RWPE2 (cell line): Measurements from ENCODE around the gene ANKDD1A.

Experiments used
- ATAC-seq: fragments of 200-7000 bp; cut with Tn5 transposase; 3 replicates; pipeline ENCODE4 v1.9.1; 2021; ENCODE audit warnings: low read depth
- DNase-seq: peaks from one replicate; pipeline ENCODE4 v3.0.0-alpha.2; 2020; ENCODE audit warnings: low spot score
- H3K27ac ChIP-seq: fragments of 450-650 bp; 2 replicates; pipeline ENCODE4 v1.5.1; 2017; ENCODE audit warnings: mild to moderate bottlenecking; ENCODE audit not compliant: poor library complexity, severe bottlenecking
- H3K27me3 ChIP-seq: fragments of 250-450 bp; sonication (Bioruptor Pico); 2 replicates; pipeline ENCODE4 v1.5.1; 2021; ENCODE audit warnings: mild to moderate bottlenecking, moderate library complexity; ENCODE audit not compliant: insufficient read depth, poor library complexity, severe bottlenecking
- H3K36me3 ChIP-seq: fragments of 250-450 bp; sonication (Bioruptor Pico); 2 replicates; pipeline ENCODE4 v1.5.1; 2020; ENCODE audit warnings: low read depth, mild to moderate bottlenecking, moderate library complexity
- H3K4me1 ChIP-seq: fragments of 250-450 bp; sonication (Bioruptor Pico); 2 replicates; pipeline ENCODE4 v1.5.1; 2021; ENCODE audit warnings: mild to moderate bottlenecking, moderate library complexity; ENCODE audit not compliant: insufficient read depth, poor library complexity, severe bottlenecking
- H3K4me3 ChIP-seq: fragments of 250-450 bp; sonication (Bioruptor Pico); 2 replicates; pipeline ENCODE4 v1.5.1; 2021; ENCODE audit warnings: mild to moderate bottlenecking, moderate library complexity; ENCODE audit not compliant: severe bottlenecking
- H3K9me3 ChIP-seq: fragments of 250-450 bp; sonication (Bioruptor Pico); 2 replicates; pipeline ENCODE4 v1.5.1; 2021; ENCODE audit warnings: mild to moderate bottlenecking, moderate library complexity; ENCODE audit not compliant: severe bottlenecking
- TF ChIP-seq, protein P1 (sequence below): fragments of 450-650 bp; IDR thresholded peaks from one replicate; pipeline ENCODE4 v1.5.1; 2017; ENCODE audit warnings: mild to moderate bottlenecking, moderate library complexity; ENCODE audit not compliant: poor library complexity, severe bottlenecking

The ANKDD1A gene

DNA sequence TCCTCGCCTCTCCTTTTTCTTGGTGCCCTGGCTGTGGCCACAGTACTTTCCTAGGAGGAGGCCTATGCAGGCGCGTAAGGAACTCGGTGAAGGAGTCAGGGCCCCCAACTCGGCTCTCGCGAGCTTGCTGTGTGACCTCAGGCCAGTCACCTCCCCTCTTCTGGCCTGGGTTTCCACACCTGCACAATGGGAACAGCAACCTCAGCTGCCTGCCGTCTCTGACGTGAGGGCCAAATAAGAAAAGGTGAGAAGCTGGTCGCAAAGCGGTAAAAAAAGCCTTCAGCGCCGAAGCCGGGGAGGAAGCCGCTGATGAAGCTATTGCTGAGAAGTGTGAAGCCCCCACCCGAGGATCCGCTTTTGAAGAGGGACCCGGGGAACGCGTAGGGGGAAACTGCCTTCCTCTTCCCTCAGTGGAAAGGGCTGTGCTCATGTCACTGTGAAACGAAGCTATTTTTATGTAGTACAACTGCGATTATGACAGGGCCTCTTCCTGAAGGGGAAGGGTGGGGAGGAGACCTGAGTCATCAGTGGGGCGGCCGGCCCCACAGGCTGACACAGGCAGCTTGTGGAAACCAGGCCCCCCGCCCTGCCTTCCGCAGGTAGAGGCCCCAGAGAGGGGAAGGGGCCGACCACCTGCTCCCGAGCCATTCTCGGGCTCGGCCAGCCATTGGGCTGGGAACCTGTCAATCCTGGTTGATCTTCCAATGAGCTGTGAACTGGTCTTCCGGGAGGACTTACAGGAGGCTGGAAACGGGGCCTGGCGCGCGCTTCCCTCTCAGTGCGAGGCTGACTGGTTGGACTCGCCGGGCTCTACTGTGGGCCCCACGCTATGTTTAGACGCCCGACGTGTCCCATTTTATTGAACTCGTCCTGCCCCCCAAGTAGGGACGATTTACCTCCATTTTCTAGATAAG, 18.0 kb upstream of the ANKDD1A start:
- Histone ChIP-seq H3K27me3 (no peaks in the 10 kb centered on the region), H3K9me3 (no peaks in the 10 kb centered on the region), H3K36me3 (no peaks in the 10 kb centered on the region), H3K27ac (peak overlapping the region; percentile 30), H3K4me3 (peak overlapping the region; percentile 10), H3K4me1 (peaks cover 31% of the 10 kb centered on the region)
- ATAC-seq (peak; percentile 94), DNase-seq (peak; percentile 99)
- TF ChIP-seq, protein P1, sequence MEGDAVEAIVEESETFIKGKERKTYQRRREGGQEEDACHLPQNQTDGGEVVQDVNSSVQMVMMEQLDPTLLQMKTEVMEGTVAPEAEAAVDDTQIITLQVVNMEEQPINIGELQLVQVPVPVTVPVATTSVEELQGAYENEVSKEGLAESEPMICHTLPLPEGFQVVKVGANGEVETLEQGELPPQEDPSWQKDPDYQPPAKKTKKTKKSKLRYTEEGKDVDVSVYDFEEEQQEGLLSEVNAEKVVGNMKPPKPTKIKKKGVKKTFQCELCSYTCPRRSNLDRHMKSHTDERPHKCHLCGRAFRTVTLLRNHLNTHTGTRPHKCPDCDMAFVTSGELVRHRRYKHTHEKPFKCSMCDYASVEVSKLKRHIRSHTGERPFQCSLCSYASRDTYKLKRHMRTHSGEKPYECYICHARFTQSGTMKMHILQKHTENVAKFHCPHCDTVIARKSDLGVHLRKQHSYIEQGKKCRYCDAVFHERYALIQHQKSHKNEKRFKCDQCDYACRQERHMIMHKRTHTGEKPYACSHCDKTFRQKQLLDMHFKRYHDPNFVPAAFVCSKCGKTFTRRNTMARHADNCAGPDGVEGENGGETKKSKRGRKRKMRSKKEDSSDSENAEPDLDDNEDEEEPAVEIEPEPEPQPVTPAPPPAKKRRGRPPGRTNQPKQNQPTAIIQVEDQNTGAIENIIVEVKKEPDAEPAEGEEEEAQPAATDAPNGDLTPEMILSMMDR = no peak

DNA sequence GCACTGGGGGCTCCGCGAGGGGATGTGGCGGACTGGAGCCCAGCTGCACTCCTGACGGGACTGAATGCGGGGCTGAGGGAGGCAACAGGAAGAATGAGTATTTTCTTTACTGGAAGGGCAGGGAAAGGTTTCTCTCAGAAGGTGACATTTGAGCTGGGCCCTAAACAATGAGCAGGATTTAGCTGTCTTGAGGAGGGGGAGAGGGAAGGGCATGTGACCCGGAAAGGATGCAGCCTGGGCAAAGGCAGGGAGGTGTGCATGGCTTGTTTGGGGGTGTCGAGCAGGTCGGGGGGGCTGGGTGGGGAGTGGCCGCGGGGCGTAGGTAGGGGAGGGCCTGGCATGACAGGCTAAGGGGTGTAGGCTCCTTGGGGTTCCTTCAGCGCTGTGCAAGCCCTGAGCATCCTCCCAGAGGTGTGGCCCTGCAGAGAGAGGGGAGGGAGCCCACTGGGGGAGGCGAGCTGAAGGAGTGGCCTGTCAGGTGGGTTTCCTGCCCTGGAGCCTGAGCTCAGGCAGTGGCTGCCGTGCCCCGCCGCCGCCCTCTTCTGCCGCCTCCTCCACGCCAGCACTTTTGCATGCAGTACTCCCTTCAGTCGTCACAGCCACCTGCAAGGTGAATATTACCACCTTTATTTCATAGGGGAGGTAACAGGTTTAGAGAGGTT, 17.2 kb upstream of the ANKDD1A start:
- Histone ChIP-seq H3K4me3 (peak overlapping the region; percentile 10), H3K9me3 (no peaks in the 10 kb centered on the region), H3K27me3 (no peaks in the 10 kb centered on the region), H3K36me3 (no peaks in the 10 kb centered on the region), H3K4me1 (peaks cover 31% of the 10 kb centered on the region), H3K27ac (peak overlapping the region; percentile 30)
- no peak for DNase-seq
- no peak; the same call in 2 of the 3 replicates for ATAC-seq
- TF ChIP-seq, protein P1 = no peak

DNA sequence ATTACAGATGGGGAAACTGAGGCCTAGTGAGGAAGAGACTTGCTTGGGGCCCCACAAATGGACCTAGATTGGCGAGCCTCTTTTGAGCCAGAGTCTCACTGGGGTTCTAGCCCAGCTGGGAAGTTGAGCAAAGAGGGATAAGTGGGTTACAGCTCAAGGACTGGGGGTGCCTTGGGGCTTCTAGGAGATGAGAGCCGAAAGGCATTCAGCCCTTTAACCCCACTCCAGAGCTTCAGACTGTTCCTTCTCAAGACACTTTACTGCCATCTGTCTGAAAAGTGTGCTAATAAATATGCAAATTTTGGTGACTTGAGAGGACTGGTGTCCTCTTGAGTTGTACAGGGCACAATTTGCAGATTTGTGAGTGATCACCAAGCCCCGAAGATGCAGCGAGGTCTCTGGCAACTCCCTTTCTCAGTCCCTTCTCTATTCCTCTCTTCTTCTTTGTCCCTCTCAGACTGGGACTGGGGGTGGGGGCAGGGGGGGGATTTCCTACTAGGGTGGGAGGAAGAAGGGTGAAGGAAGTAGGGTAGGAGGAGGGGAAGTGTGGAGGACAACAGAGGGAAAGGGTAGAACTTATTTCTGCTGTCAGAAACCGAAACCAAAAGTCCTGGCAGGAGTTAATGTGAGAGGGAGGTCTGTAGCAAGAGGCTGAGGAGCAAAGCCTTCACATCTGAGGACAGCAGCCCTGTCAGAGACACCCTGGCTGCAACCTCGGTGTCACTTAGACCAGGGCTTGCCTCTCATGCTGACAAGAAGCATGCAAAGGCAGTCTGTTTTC, 16.2 kb upstream of the ANKDD1A start:
- Histone ChIP-seq H3K9me3 (no peaks in the 10 kb centered on the region), H3K27me3 (no peaks in the 10 kb centered on the region), H3K4me3 (no peak overlapping the region), H3K27ac (peak overlapping the region; percentile 54), H3K36me3 (no peaks in the 10 kb centered on the region), H3K4me1 (peaks cover 31% of the 10 kb centered on the region)
- TF ChIP-seq, protein P1 = peak; percentile 21
- no peak for DNase-seq
- ATAC-seq = no peak

DNA sequence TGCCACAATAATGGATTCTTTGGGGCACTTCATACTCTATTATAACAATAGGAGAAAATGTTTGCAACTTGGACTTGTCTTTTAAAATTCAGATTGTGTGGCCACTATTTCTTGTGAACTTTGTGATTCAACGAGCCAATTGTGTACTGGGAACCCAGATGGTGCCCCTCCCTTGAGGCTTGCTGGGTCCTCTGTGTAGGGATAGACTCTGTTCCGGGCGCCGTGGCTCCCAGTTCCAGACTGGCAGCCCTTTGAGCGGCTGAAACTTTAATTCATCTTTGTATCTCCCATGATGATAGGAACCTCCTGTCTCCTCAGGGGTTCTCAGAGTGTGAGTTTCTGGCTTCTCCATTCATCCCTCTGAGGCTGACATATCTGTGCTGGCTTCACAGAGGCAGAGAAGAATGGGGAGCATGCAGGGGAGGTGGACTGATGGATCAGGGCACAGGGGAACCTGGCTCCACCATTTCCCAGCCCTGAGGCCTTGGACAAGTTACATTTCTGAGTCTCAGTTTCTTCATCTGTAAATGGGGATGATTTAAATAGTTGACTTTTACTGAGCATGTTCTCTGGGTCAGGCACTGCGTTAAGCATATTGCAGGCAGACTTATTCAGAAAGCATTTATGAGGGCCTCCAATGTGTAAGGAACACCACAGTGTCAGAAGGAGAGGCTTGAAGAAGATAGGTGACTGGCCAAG, 15.2 kb upstream of the ANKDD1A start:
- peaks cover 31% of the 10 kb centered on the region for H3K4me1 ChIP-seq
- H3K36me3 ChIP-seq = no peaks in the 10 kb centered on the region
- H3K27ac ChIP-seq = peak overlapping the region; percentile 54
- no peaks in the 10 kb centered on the region for H3K27me3 ChIP-seq
- H3K4me3 ChIP-seq = no peak overlapping the region
- DNase-seq = no peak
- no peak for ATAC-seq
- H3K9me3 ChIP-seq = peaks cover 4% of the 10 kb centered on the region
- TF ChIP-seq, protein P1 = no peak
